ENCODE results near the gene CD200R1L. TPM values are rescaled to one million over a fixed set of nuclear protein-coding genes. Genes with fewer than 3 reads are reported as not detected.

CD200R1L gene
- not detected in 5 replicates for total RNA-seq (2022; extraction: Qiagen RNA extraction; ENCODE audit: low read depth)

GRCh38 chr3:112846764-112847163, at the start of gene CD200R1L:
TSS of gene CD200R1L (minus strand) at chr3:112846864. CDS start at chr3:112829367, 17,497 bp downstream.

Other genes with a start within 250 kb of the CD200R1L start
- 43.7 to 84.1 TPM (median 57.4 TPM) in 5 replicates for gene CCDC80, start 205.7 kb downstream of the CD200R1L start, total RNA-seq (2022; extraction: Qiagen RNA extraction; ENCODE audit: low read depth)
- gene CD200R1, start 128.2 kb upstream of the CD200R1L start, total RNA-seq (2022; extraction: Qiagen RNA extraction; ENCODE audit: low read depth): 0.06 to 0.07 TPM in 2 of 5 replicates, not detected in the others
- gene GTPBP8, start 144.1 kb upstream of the CD200R1L start, total RNA-seq (2022; extraction: Qiagen RNA extraction; ENCODE audit: low read depth): 9.7 to 16.9 TPM (median 15.3 TPM) in 5 replicates